Measurements from ENCODE around the gene GCNT1. TPM values are rescaled to one million over a fixed set of nuclear protein-coding genes. Genes with fewer than 3 reads are reported as not detected.

GCNT1 gene
- 1.9 TPM for total RNA-seq

DNA sequence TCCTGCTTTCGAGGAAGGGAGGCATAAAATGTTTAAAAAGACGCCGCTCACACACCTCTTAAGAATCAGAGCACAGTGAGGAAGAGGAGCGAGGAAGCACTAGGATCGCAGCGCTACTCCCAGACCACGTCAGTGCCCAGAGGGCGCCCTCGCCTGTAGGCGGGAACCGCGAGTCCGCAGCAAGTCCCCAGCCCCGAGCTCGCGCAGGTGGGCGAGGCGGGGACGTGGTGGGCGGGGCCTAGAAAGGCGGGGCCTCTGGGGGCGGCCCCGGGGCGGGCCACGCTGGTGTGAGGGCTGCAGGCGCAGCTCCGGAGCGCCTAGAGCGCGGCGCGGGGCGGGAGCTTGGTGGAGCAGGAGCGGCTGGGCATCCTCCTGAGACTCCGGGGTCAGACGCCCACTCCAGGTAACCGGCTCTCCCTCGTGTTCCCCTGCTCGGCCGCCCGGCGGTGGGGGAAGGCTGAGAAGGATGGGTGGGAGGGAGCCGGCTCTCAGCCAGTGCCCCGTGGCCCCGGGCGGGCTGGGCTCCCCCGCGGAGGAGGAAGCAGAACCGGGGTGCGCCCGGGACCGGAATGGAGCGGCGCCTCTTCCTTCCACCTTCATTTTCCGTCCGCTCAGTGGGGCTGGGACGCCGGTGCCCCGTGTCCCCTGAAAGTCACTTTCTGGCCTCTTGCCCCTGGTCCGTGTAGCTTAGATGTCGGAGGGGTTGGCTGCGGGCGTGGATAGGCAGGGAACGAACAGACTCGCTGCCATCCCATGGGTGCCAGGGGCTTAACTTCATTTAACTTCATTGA, at the start of gene GCNT1:
GCNT1 (plus strand) TSS at position 280 of the 791 bp plus-strand sequence. CDS start 43,200 bp downstream, outside the sequence.
- H3K27me3 ChIP-seq (ENCODE audit: insufficient read depth, low read length), result no peaks in the 10 kb centered on the region
- no peaks in the 10 kb centered on the region for H3K9me3 ChIP-seq (ENCODE audit: low read depth, low read length)
- peak within 1 kb of the TSS; percentile 88 for H3K4me3 ChIP-seq (ENCODE audit: low read length)
- H3K4me1 ChIP-seq (ENCODE audit: insufficient read depth, low read length), result peaks cover 54% of the 10 kb centered on the region

- no peaks in the 10 kb centered on the region for H3K9me3 ChIP-seq (ENCODE audit: low read depth, low read length)
- no peaks in the 10 kb centered on the region for H3K27me3 ChIP-seq (ENCODE audit: insufficient read depth, low read length)
- H3K4me1 ChIP-seq (ENCODE audit: insufficient read depth, low read length), result peaks cover 8% of the 10 kb centered on the region
- H3K4me3 ChIP-seq (ENCODE audit: low read length), result no peak overlapping the region
These were observed 46.3 kb upstream of the GCNT1 start for GRCh38 chr9:76412638-76413037.

GRCh38 chr9:76413658-76414057, 45.3 kb upstream of the GCNT1 start:
- Histone ChIP-seq H3K9me3 (ENCODE audit: low read depth, low read length) (no peaks in the 10 kb centered on the region), H3K4me3 (ENCODE audit: low read length) (no peak overlapping the region), H3K4me1 (ENCODE audit: insufficient read depth, low read length) (peaks cover 8% of the 10 kb centered on the region), H3K27me3 (ENCODE audit: insufficient read depth, low read length) (no peaks in the 10 kb centered on the region)

- Histone ChIP-seq H3K4me1 (ENCODE audit: insufficient read depth, low read length) (peaks cover 8% of the 10 kb centered on the region), H3K27me3 (ENCODE audit: insufficient read depth, low read length) (no peaks in the 10 kb centered on the region), H3K9me3 (ENCODE audit: low read depth, low read length) (no peaks in the 10 kb centered on the region), H3K4me3 (ENCODE audit: low read length) (no peak overlapping the region)
These were observed 44.3 kb upstream of the GCNT1 start for GRCh38 chr9:76414661-76415060.

DNA sequence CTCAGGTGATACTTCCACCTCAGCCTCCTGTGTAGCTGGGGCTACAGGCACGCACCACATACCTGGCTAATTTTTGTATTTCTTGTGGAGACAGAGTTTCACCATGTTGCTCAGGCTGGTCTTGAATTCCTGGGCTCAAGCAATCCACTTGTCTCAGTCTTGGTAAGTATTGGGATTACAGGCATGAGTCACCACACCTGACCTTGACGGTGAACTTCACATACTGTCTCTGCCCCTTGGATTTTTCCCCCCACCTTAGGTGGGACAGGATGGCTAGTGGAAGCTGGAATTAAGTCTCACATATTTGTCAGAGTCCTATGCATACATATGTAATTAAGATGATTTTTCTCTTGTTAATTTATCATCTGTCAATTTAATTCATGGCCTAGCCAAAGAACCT, 43.8 kb upstream of the GCNT1 start:
- no peaks in the 10 kb centered on the region for H3K9me3 ChIP-seq (ENCODE audit: low read depth, low read length)
- H3K27me3 ChIP-seq (ENCODE audit: insufficient read depth, low read length), result no peaks in the 10 kb centered on the region
- no peak overlapping the region for H3K4me3 ChIP-seq (ENCODE audit: low read length)
- H3K4me1 ChIP-seq (ENCODE audit: insufficient read depth, low read length), result peaks cover 8% of the 10 kb centered on the region

- Histone ChIP-seq H3K4me1 (ENCODE audit: insufficient read depth, low read length) (peaks cover 8% of the 10 kb centered on the region), H3K9me3 (ENCODE audit: low read depth, low read length) (no peaks in the 10 kb centered on the region), H3K27me3 (ENCODE audit: insufficient read depth, low read length) (no peaks in the 10 kb centered on the region), H3K4me3 (ENCODE audit: low read length) (no peak overlapping the region)
These were observed 43.3 kb upstream of the GCNT1 start for GRCh38 chr9:76415731-76416130.

- Histone ChIP-seq H3K4me1 (ENCODE audit: insufficient read depth, low read length) (peaks cover 8% of the 10 kb centered on the region), H3K27me3 (ENCODE audit: insufficient read depth, low read length) (no peaks in the 10 kb centered on the region), H3K4me3 (ENCODE audit: low read length) (no peak overlapping the region), H3K9me3 (ENCODE audit: low read depth, low read length) (no peaks in the 10 kb centered on the region)
These were observed 41.6 kb upstream of the GCNT1 start for GRCh38 chr9:76417394-76417793.

GRCh38 chr9:76419782-76420380, 39.1 kb upstream of the GCNT1 start:
- Histone ChIP-seq H3K4me3 (ENCODE audit: low read length) (no peak overlapping the region), H3K27me3 (ENCODE audit: insufficient read depth, low read length) (no peaks in the 10 kb centered on the region), H3K4me1 (ENCODE audit: insufficient read depth, low read length) (peaks cover 4% of the 10 kb centered on the region), H3K9me3 (ENCODE audit: low read depth, low read length) (no peaks in the 10 kb centered on the region)

- no peak overlapping the region for H3K4me3 ChIP-seq (ENCODE audit: low read length)
- H3K9me3 ChIP-seq (ENCODE audit: low read depth, low read length), result no peaks in the 10 kb centered on the region
- no peaks in the 10 kb centered on the region for H3K27me3 ChIP-seq (ENCODE audit: insufficient read depth, low read length)
- H3K4me1 ChIP-seq (ENCODE audit: insufficient read depth, low read length), result no peaks in the 10 kb centered on the region
These were observed 35.5 kb upstream of the GCNT1 start for GRCh38 chr9:76423216-76424177.

DNA sequence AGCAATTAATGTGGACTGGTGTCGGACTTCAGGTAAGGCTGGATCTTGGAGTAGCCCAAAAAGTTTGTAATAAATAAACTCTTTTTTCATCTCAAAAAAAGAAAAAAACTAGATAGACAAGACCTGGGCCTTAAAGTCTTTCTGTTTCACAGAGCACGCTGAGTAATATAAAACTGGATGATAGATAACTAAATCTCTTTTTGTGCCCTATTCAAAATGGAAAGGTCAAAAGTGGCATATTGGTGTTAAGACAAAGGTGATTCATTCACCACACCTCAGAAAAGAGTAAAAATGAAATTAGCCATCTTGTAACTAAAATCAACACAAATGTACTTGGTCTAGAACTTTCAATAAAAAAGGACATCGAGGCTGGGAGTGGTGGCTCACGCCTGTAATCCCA, 34.5 kb upstream of the GCNT1 start:
- Histone ChIP-seq H3K9me3 (ENCODE audit: low read depth, low read length) (no peaks in the 10 kb centered on the region), H3K4me1 (ENCODE audit: insufficient read depth, low read length) (no peaks in the 10 kb centered on the region), H3K4me3 (ENCODE audit: low read length) (no peak overlapping the region), H3K27me3 (ENCODE audit: insufficient read depth, low read length) (no peaks in the 10 kb centered on the region)

GRCh38 chr9:76425677-76426453, 33.1 kb upstream of the GCNT1 start:
- Histone ChIP-seq H3K27me3 (ENCODE audit: insufficient read depth, low read length) (no peaks in the 10 kb centered on the region), H3K4me3 (ENCODE audit: low read length) (no peak overlapping the region), H3K4me1 (ENCODE audit: insufficient read depth, low read length) (no peaks in the 10 kb centered on the region), H3K9me3 (ENCODE audit: low read depth, low read length) (no peaks in the 10 kb centered on the region)

GRCh38 chr9:76426807-76427419, 32.1 kb upstream of the GCNT1 start:
- Histone ChIP-seq H3K9me3 (ENCODE audit: low read depth, low read length) (no peaks in the 10 kb centered on the region), H3K4me1 (ENCODE audit: insufficient read depth, low read length) (no peaks in the 10 kb centered on the region), H3K4me3 (ENCODE audit: low read length) (no peak overlapping the region), H3K27me3 (ENCODE audit: insufficient read depth, low read length) (no peaks in the 10 kb centered on the region)

DNA sequence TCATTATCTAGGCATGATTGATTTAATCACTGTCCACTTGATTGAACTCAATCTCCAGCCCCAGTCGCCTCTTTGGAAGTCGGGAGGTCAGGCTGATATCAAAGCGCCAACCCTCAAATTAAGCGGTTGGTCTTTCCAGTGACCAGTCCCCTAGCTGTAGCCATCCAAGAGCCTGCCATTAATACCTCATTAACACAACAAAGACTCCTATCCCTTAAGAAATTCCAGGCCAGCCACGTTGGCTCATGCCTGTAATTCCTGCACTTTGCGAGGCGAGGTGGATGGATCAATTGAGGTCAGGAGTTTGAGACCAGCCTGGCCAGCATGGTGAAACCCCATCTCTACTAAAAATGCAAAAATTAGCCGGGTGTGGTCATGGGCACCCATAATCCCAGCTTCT, 27.4 kb upstream of the GCNT1 start:
- no peaks in the 10 kb centered on the region for H3K4me1 ChIP-seq (ENCODE audit: insufficient read depth, low read length)
- H3K9me3 ChIP-seq (ENCODE audit: low read depth, low read length), result no peaks in the 10 kb centered on the region
- H3K4me3 ChIP-seq (ENCODE audit: low read length), result no peak overlapping the region
- no peaks in the 10 kb centered on the region for H3K27me3 ChIP-seq (ENCODE audit: insufficient read depth, low read length)

- H3K27me3 ChIP-seq (ENCODE audit: insufficient read depth, low read length), result no peaks in the 10 kb centered on the region
- H3K4me3 ChIP-seq (ENCODE audit: low read length), result no peak overlapping the region
- H3K4me1 ChIP-seq (ENCODE audit: insufficient read depth, low read length), result no peaks in the 10 kb centered on the region
- H3K9me3 ChIP-seq (ENCODE audit: low read depth, low read length), result no peaks in the 10 kb centered on the region
These were observed 25.6 kb upstream of the GCNT1 start for GRCh38 chr9:76433406-76433805.

Data from mononuclear cell (primary cell).